Body of pancreas (tissue), 4 donors: ENCODE data around the gene CELSR1.

ENCODE experiments used
- POLR2A ChIP-seq, 3 donors: fragments of 450-650 bp; IDR thresholded peaks; one replicate each; pipeline ENCODE4 v1.6.1; 2016; ENCODE audit warnings: antibody characterized with exemption in 3 of 3, mild to moderate bottlenecking in 2 of 3
- TF ChIP-seq, protein P1 (sequence below), 7 experiments: fragments of 450-650 bp in 4 of 7; fragments of 200-600 bp in 3 of 7; sonication (generic) in 3 of 7; IDR thresholded peaks; one replicate each; pipeline ENCODE4 v1.5.1; 2016 to 2019; ENCODE audit warnings: antibody characterized with exemption in 7 of 7

- TF ChIP-seq, protein P1, sequence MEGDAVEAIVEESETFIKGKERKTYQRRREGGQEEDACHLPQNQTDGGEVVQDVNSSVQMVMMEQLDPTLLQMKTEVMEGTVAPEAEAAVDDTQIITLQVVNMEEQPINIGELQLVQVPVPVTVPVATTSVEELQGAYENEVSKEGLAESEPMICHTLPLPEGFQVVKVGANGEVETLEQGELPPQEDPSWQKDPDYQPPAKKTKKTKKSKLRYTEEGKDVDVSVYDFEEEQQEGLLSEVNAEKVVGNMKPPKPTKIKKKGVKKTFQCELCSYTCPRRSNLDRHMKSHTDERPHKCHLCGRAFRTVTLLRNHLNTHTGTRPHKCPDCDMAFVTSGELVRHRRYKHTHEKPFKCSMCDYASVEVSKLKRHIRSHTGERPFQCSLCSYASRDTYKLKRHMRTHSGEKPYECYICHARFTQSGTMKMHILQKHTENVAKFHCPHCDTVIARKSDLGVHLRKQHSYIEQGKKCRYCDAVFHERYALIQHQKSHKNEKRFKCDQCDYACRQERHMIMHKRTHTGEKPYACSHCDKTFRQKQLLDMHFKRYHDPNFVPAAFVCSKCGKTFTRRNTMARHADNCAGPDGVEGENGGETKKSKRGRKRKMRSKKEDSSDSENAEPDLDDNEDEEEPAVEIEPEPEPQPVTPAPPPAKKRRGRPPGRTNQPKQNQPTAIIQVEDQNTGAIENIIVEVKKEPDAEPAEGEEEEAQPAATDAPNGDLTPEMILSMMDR (IDR thresholded peaks at IDR 0.05) = no peak
- no peak for TF ChIP-seq POLR2A (IDR thresholded peaks at IDR 0.05)
Measured at GRCh38 chr22:46549563-46549840, 12.1 kb upstream of the CELSR1 start.
